Ovary (tissue), 3 donors: Measurements from ENCODE around the gene CCRL2.

Experiments
- EP300 ChIP-seq: sonication (generic); formaldehyde crosslinking; IDR thresholded peaks from one replicate; pipeline ENCODE4 v1.6.1; 2017; ENCODE audit warnings: antibody characterized with exemption
- POLR2A ChIP-seq: fragments of 450-650 bp; IDR thresholded peaks from one replicate; pipeline ENCODE4 v1.6.1; 2017; ENCODE audit warnings: antibody characterized with exemption, mild to moderate bottlenecking, moderate library complexity
- TF ChIP-seq, protein P1 (sequence below), 3 donors: fragments of 450-650 bp in 2 of 3; fragments of 200-600 bp in 1 of 3; IDR thresholded peaks; one replicate each; pipeline versions ENCODE4 v1.5.1 to v1.8.0; 2016 to 2022; ENCODE audit warnings: antibody characterized with exemption in 3 of 3, mild to moderate bottlenecking in 1 of 3
- donor health status: DM: no; HTN: no; CAD: no.

DNA sequence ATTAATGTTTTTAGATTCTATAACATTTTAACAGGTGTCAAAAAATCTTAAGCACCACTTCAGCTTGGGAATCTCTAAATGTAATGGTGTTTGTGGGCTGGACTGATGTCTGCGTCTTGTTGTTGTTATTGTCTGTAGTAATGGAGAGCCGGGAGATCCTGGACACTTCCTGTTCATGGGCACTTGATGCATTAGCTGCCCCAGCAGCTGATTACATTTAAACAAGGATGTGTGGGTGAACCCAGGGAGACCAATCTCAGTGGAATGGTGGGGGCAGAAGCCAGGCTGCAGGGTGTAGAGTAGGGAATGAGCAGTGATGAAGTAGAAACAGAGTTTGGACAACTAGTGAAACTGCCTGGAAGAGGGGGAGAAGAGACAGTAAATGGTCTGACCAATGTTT lies 8.0 kb upstream of the CCRL2 start:
- no peak for TF ChIP-seq POLR2A
- TF ChIP-seq, protein P1, sequence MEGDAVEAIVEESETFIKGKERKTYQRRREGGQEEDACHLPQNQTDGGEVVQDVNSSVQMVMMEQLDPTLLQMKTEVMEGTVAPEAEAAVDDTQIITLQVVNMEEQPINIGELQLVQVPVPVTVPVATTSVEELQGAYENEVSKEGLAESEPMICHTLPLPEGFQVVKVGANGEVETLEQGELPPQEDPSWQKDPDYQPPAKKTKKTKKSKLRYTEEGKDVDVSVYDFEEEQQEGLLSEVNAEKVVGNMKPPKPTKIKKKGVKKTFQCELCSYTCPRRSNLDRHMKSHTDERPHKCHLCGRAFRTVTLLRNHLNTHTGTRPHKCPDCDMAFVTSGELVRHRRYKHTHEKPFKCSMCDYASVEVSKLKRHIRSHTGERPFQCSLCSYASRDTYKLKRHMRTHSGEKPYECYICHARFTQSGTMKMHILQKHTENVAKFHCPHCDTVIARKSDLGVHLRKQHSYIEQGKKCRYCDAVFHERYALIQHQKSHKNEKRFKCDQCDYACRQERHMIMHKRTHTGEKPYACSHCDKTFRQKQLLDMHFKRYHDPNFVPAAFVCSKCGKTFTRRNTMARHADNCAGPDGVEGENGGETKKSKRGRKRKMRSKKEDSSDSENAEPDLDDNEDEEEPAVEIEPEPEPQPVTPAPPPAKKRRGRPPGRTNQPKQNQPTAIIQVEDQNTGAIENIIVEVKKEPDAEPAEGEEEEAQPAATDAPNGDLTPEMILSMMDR (IDR thresholded peaks at IDR 0.05), result no peak
- TF ChIP-seq EP300, result no peak
